Muscle of arm (tissue), 12 donors: ENCODE results near the gene NOX5. TPM values are rescaled to one million over a fixed set of nuclear protein-coding genes. Genes with fewer than 3 reads are reported as not detected.

ENCODE experiments used
- DNase-seq: peaks from one replicate; pipeline ENCODE4 v3.0.0-alpha.2; 2013
- polyA plus RNA-seq, 12 donors: library from polyadenylated mRNA; unstranded; fragments of 120-200 nt; gene quantifications; one replicate each; pipeline ENCODE4 v1.2.1, GENCODE V29; 2013; ENCODE audit not compliant: insufficient read length in 12 of 12

Gene NOX5
- polyA plus RNA-seq, 12 donors = 0.17 to 3.9 (median 0.24) TPM; not detected in 1

GRCh38 chr15:68990992-68991500 is 23.4 kb upstream of the NOX5 start:
- DNase-seq = no peak

DNA sequence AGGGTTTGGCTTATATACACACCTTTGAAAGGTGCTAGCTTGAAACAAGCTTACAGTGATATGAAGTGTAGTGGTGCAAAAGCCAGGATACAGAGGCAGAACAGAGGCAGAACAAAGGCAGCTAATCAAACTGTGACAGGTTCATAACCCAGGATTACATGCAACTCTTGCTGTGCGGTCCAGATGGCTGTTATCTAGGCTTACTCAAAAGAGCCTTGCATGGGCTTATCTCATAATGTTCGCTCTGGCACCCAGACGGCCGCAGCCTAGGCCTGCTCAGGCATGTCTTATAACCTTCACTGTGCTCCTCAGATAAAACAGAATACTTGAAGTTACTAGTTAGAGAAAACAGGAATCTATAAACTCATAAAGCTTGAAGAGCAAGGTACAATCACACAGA is 22.8 kb upstream of the NOX5 start:
- DNase-seq = no peak

GRCh38 chr15:68992696-68993095 is 21.8 kb upstream of the NOX5 start:
- no peak for DNase-seq

- no peak for DNase-seq
Measured at GRCh38 chr15:68993276-68993675, 21.2 kb upstream of the NOX5 start.

GRCh38 chr15:68994149-68994548 is 20.3 kb upstream of the NOX5 start:
- DNase-seq = no peak

- DNase-seq = no peak
Measured at GRCh38 chr15:68994981-68995761, 19.3 kb upstream of the NOX5 start.

- DNase-seq = no peak
Measured at GRCh38 chr15:68997050-68997449, 17.4 kb upstream of the NOX5 start.

DNA sequence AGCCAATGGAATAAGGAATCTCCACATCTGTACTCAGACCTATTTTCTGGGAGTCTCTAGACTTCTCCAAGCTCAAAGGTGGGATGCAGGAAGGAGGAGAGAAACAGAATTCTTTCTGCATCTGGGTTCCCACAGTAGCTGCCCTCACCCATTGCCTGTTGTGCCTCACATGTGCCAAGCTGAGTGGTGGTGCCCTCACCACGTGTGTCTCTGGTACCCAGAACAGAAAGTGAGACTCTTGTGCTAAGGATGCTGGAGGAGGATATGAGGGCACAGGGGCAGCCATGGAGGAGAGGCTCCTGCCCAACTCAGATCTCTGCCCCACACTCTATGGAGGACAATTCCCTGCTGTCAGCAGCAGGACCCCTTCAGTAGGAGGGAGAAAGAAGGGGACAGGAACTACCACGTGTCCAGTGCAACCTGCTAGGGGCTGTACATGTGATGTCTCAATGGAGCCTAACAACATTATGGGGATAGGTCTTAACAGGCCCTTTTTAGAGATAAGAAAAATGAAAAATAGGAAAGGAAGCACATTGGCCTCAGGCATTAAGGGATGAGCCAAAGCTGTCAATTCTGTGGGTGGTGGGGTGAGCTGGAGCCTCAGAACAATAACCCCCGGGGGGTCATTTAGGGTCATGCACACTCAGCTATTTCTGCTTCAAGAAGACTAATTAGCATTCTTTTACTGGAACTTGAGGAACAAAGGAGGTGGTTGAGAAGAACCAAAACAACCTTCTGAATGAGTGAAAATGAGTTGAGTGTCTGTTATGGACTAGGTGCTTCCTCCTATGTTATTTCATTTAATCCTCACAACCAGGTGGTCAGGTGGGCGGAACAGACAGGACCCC is 16.3 kb upstream of the NOX5 start:
- DNase-seq = no peak

- no peak for DNase-seq
Measured at GRCh38 chr15:68999091-68999490, 15.4 kb upstream of the NOX5 start.

GRCh38 chr15:69000091-69000490 is 14.4 kb upstream of the NOX5 start:
- DNase-seq = no peak

DNA sequence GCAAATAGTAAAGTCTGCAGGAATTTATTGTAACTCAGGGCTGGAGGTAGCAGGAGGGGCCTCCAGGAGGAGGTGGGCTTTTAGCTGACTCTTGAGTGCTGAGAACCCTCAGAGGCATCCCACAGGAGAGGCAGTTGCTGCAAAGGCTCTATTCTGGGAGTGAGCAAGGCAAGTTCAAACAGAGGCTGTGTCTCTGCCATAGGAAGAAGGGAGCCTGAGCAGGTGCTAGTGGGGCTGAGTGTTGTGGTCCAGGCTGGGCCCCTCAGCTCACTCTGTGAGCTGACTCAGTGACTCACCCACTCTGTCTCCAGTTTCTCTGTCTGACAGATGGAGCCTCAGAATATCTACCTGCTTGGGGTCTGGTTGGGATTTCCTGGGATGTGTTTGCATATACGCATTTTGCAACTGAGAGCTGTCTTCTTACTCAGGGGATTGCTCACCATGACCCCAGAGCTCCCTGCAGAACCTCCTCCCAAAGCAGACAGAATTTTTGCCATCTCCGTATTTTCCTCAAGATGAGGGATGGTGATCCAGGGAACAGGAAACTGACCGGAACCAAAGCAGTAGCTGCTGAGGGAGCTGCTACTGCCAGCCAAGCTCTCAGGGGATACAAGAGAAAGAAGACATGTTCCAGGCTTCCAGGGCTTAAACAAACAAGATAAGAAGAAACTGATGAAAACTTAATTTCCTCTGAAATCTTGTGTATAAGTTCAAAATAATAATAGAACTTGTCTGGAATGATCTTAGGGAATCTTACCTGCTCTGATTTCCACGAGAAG is 13.6 kb upstream of the NOX5 start:
- DNase-seq = no peak

DNA sequence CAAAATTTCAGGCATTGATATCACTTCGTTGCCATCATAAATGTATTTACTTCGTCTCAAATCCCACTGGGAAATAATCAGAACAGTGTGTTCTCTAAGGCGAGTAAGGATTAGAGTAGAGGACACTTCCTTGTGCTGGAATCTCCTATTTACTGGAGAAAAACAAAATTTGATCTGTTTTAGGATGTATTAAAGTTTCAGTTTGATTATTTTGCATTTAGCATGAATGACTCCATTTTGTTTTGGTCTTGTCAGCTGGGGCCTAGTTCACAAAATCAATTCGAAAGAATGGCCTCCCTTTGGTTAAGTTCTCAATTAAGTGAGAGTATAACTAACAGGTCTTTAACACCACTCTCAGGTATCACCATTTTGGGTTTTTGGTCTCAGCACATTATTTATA is 11.7 kb upstream of the NOX5 start:
- DNase-seq = no peak

DNA sequence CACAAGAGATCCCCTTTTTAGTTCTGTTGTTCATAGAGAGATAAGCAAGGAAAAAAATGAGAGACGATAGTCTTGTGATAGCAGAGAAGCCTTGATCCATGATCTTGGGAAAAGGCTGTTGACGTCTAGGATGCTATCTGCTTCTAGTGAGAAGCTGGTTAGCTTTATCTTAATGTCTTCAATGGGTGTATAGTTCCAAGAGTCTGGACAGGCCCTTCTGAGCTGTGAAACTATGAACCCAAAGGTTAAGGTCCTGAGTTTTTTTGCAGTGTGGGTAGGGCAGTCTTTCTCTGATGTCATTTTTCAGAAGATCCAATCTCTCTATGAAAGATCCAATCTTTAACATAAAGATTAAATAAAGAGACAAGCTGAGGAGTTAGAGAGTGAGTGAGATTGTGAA is 10.5 kb upstream of the NOX5 start:
- DNase-seq = no peak

DNA sequence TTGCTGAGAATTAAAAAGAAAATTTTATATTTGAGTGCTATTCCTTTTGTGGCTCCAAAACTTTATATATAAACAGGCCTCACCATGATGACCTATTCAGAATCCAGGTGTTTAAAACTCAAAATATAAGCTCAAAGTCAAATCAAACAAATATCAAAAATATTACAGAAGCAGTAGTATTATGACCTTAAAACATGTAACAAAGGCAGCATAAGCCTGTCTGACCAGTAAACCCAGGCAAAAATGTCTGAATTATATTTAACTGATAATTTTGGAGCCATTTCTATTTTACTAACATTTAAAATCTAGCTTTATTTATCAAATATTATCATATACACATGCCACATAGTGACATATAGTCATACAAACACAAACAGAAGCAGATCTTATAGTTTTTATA is 6.4 kb upstream of the NOX5 start:
- DNase-seq = no peak

GRCh38 chr15:69009341-69009740 is 5.2 kb upstream of the NOX5 start:
- no peak for DNase-seq

- DNase-seq = no peak
Measured at GRCh38 chr15:69011641-69012040, 2.9 kb upstream of the NOX5 start.

- no peak for DNase-seq
Measured at GRCh38 chr15:69012761-69013364, 1.6 kb upstream of the NOX5 start.

DNA sequence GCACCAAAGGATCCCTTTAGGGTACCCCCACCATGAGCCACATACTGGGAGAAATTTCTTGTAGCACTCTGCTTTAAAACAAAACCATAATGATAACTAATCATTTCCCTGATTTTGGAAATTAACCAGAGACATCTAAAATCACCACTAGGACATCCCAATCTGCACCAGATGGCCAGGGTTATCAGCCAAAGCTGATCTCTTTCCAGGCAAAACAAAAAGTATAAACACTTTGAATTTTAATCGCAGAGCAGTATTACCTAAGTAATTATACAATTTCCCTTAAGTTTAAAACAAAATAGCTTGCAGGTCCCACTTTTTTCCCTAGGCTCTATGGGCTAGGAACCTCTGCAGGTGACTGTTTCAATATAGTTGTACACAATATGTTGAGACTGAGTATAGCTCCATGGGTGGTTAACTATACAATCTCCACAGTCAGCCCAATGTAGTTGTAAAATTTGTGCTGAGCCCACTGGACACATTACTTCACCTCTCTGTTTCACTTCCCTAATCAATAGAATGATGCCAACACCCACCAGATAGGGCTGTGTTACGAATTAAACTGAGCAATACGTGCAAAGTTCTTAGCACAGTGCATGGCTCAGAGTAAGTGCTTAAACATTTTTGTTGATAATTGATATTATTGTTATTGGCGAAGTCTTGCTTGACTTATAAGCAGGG is 629 bp upstream of the NOX5 start:
- DNase-seq = no peak

DNA sequence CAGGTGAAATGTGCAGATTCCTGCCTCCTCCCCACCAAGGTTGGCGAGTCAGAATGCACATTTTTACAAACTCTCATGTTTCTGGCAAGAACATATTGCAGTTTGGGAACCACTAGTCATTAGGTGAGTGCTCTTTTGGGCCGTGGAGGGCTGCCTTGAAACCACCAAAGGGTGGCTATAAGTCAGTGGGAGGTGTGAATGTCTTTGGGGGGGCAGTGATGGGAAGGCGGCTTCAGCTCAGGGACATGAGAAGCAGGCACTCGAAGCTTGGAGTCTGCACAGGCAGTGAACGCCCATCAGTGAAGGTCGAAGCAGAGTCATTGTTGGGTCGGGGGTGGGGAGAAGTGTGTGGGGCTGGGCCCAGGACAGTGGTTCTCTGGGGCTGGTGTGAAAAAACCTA is 1.1 kb downstream of the NOX5 start:
- no peak for DNase-seq

- no peak for DNase-seq
Measured at GRCh38 chr15:69016021-69016595, 1.6 kb downstream of the NOX5 start.

- DNase-seq = no peak
Measured at GRCh38 chr15:69017978-69018377, 3.5 kb downstream of the NOX5 start.
